ENCODE measurements around the gene ANXA6.

DNA sequence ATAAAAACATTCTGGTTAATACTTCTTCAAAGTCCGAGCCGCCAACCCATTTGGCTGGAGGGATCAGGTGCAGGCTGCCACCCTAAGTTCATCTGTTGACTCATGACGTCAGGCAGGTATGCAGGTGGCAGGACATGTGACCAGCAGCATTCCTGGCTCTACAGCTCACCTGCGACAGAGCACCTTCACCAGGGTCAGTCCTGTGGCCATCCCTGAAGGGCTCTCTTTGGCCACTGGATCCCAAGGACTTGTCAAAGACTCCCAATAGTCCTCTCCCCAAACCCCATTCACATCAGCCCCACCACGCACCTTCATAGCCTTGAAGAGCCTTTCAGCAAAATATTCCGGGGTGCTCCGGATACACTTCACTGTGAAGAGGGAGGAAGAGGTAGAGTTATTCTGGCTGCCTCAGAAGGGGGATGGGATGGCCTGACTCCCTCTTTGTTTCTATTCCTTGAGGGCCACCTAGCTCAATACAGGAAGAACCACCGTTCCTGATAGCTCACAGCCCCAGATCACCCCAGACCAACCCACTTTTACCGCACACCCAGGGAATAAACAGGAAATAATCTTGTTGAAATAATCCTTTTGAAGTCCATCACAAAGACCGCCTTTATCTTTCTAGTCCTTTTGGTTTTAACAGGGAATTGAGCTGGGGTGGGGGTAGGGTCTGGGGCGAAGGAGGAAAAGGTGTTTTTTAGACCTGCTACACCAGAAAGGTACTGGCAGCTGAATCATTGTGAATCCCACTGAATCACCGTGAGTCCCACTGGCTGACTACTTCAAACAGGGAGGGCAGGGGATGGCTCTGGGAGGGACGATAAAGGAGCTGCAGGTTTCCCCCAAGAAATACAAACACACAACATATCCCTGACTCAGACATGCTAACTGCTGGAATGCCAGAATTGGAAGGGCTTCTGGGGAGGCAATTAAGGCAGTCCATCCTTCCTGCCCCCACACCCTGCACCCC, 26.4 kb downstream of the ANXA6 start:
- TF ChIP-seq ARNTL (CRISPR knock-in tag; IDR thresholded peaks at IDR 0.05; ENCODE audit: borderline replicate concordance, low read depth) (no peak), ZNF70 (CRISPR knock-in tag; IDR thresholded peaks at IDR 0.05) (no peak), ZNF8 (CRISPR knock-in tag; IDR thresholded peaks at IDR 0.05) (no peak), ISL1 (CRISPR knock-in tag; IDR thresholded peaks at IDR 0.05) (no peak), ZFP3 (CRISPR knock-in tag; IDR thresholded peaks at IDR 0.05) (no peak), OSR1 (CRISPR knock-in tag; IDR thresholded peaks at IDR 0.05) (no peak)
- TF ChIP-seq, protein P1, sequence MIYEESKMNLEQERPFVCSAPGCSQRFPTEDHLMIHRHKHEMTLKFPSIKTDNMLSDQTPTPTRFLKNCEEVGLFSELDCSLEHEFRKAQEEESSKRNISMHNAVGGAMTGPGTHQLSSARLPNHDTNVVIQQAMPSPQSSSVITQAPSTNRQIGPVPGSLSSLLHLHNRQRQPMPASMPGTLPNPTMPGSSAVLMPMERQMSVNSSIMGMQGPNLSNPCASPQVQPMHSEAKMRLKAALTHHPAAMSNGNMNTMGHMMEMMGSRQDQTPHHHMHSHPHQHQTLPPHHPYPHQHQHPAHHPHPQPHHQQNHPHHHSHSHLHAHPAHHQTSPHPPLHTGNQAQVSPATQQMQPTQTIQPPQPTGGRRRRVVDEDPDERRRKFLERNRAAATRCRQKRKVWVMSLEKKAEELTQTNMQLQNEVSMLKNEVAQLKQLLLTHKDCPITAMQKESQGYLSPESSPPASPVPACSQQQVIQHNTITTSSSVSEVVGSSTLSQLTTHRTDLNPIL (CRISPR knock-in tag; IDR thresholded peaks at IDR 0.05; ENCODE audit: low read depth) = no peak
- TF ChIP-seq, protein P2, sequence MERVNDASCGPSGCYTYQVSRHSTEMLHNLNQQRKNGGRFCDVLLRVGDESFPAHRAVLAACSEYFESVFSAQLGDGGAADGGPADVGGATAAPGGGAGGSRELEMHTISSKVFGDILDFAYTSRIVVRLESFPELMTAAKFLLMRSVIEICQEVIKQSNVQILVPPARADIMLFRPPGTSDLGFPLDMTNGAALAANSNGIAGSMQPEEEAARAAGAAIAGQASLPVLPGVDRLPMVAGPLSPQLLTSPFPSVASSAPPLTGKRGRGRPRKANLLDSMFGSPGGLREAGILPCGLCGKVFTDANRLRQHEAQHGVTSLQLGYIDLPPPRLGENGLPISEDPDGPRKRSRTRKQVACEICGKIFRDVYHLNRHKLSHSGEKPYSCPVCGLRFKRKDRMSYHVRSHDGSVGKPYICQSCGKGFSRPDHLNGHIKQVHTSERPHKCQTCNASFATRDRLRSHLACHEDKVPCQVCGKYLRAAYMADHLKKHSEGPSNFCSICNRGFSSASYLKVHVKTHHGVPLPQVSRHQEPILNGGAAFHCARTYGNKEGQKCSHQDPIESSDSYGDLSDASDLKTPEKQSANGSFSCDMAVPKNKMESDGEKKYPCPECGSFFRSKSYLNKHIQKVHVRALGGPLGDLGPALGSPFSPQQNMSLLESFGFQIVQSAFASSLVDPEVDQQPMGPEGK (CRISPR knock-in tag; IDR thresholded peaks at IDR 0.05; ENCODE audit: borderline replicate concordance) = no peak

All from SK-N-SH treated with all-trans-retinoic acid at 6 μM for 48 hours (cell line).